Activated naive CD8-positive, alpha-beta T cell treated with anti-CD3 and anti-CD28 coated beads, Interleukin-2, amount 50 U/mL, for 16 hours (primary cell): ENCODE measurements around the gene OR5C1.
"Not testable (repeated sequence)": the region's sequence is repeated elsewhere in the genome, so short reads cannot be mapped to it uniquely, and the experiment has no call there.

ENCODE experiments used
- DNase-seq: peaks from one replicate; pipeline ENCODE4 v3.0.0-alpha.2; 2020; ENCODE audit warnings: low read depth, low spot score

OR5C1 gene

GRCh38 chr9:122810306-122810946 is 21.7 kb downstream of the OR5C1 start:
- peak; percentile 52 for DNase-seq

- DNase-seq: no peak
These were observed 24.0 kb downstream of the OR5C1 start for GRCh38 chr9:122812736-122813135.

GRCh38 chr9:122814545-122814944 is 25.8 kb downstream of the OR5C1 start:
- no peak for DNase-seq

- no peak for DNase-seq
These were observed 26.8 kb downstream of the OR5C1 start for GRCh38 chr9:122815544-122815943.

GRCh38 chr9:122816163-122816867 is 27.6 kb downstream of the OR5C1 start:
- no peak for DNase-seq

GRCh38 chr9:122819326-122819725 is 30.6 kb downstream of the OR5C1 start:
- DNase-seq: no peak

- DNase-seq: no peak
These were observed 31.2 kb downstream of the OR5C1 start for GRCh38 chr9:122819791-122820489.

GRCh38 chr9:122820490-122820845 is 31.7 kb downstream of the OR5C1 start:
- no peak for DNase-seq

GRCh38 chr9:122821278-122821943 is 32.7 kb downstream of the OR5C1 start:
- DNase-seq: no peak

- no peak for DNase-seq
These were observed 33.3 kb downstream of the OR5C1 start for GRCh38 chr9:122822056-122822455.

GRCh38 chr9:122822938-122823337 is 34.2 kb downstream of the OR5C1 start:
- DNase-seq: no peak

- no peak for DNase-seq
These were observed 39.0 kb downstream of the OR5C1 start for GRCh38 chr9:122827761-122828093.

- not testable (repeated sequence) for DNase-seq
These were observed 40.2 kb downstream of the OR5C1 start for GRCh38 chr9:122828965-122829284.

- no peak for DNase-seq
These were observed 43.5 kb downstream of the OR5C1 start for GRCh38 chr9:122832194-122832593.

GRCh38 chr9:122835313-122835731 is 46.6 kb downstream of the OR5C1 start:
- no peak for DNase-seq

- no peak for DNase-seq
These were observed 48.6 kb downstream of the OR5C1 start for GRCh38 chr9:122837266-122837850.

GRCh38 chr9:122838441-122838840 is 49.7 kb downstream of the OR5C1 start:
- DNase-seq: not testable (repeated sequence)
